ENCODE data around the gene ITGB1BP1. TPM values are rescaled to one million over a fixed set of nuclear protein-coding genes. Genes with fewer than 3 reads are reported as not detected.

Gene ITGB1BP1
- total RNA-seq, 1 donor from 2014 or later: 61.6 TPM

- Histone ChIP-seq H3K27me3 (ENCODE audit: low read depth) (no peaks in the 10 kb centered on the region), H3K9me3 (no peaks in the 10 kb centered on the region), H3K4me3 (no peak overlapping the region), H3K36me3 (peaks cover 61% of the 10 kb centered on the region), H3K4me1 (no peaks in the 10 kb centered on the region), H3K27ac (no peak overlapping the region)
- ATAC-seq (no peak), DNase-seq (no peak)
- intact Hi-C loops (cut with DNase I): no loop called here
- TF ChIP-seq CTCF (IDR thresholded peaks at IDR 0.05): no peak
Observed at GRCh38 chr2:9412781-9413180, 10.5 kb downstream of the ITGB1BP1 start.

- Histone ChIP-seq H3K36me3 (peaks cover 69% of the 10 kb centered on the region), H3K4me3 (no peak overlapping the region), H3K4me1 (no peaks in the 10 kb centered on the region), H3K27ac (no peak overlapping the region), H3K27me3 (ENCODE audit: low read depth) (no peaks in the 10 kb centered on the region), H3K9me3 (no peaks in the 10 kb centered on the region)
- TF ChIP-seq CTCF (IDR thresholded peaks at IDR 0.05): no peak
- DNase-seq: no peak
- intact Hi-C loops (cut with DNase I): no loop called here
- ATAC-seq: no peak
Observed at GRCh38 chr2:9410108-9410507, 13.2 kb downstream of the ITGB1BP1 start.

GRCh38 chr2:9408641-9409151, 14.6 kb downstream of the ITGB1BP1 start:
- Histone ChIP-seq H3K9me3 (no peaks in the 10 kb centered on the region), H3K4me3 (no peak overlapping the region), H3K4me1 (peaks cover 9% of the 10 kb centered on the region), H3K27me3 (ENCODE audit: low read depth) (no peaks in the 10 kb centered on the region), H3K27ac (no peak overlapping the region), H3K36me3 (peaks cover 72% of the 10 kb centered on the region)
- ATAC-seq (no peak), DNase-seq (no peak)
- no peak for TF ChIP-seq CTCF (IDR thresholded peaks at IDR 0.05)
- intact Hi-C loops (cut with DNase I): no loop called here

GRCh38 chr2:9407363-9407811, 15.9 kb downstream of the ITGB1BP1 start:
- Histone ChIP-seq H3K9me3 (no peaks in the 10 kb centered on the region), H3K27me3 (ENCODE audit: low read depth) (no peaks in the 10 kb centered on the region), H3K4me3 (no peak overlapping the region), H3K27ac (no peak overlapping the region), H3K4me1 (peaks cover 10% of the 10 kb centered on the region), H3K36me3 (peaks cover 76% of the 10 kb centered on the region)
- ATAC-seq (no peak), DNase-seq (no peak)
- no peak for TF ChIP-seq CTCF (IDR thresholded peaks at IDR 0.05)
- intact Hi-C loops (cut with DNase I): no loop called here

- Histone ChIP-seq H3K27me3 (ENCODE audit: low read depth) (no peaks in the 10 kb centered on the region), H3K27ac (no peak overlapping the region), H3K9me3 (no peaks in the 10 kb centered on the region), H3K36me3 (peaks cover 78% of the 10 kb centered on the region), H3K4me3 (no peak overlapping the region), H3K4me1 (peaks cover 10% of the 10 kb centered on the region)
- no peak for TF ChIP-seq CTCF (IDR thresholded peaks at IDR 0.05)
- DNase-seq (no peak), ATAC-seq (no peak)
- intact Hi-C loops (cut with DNase I): no loop called here
Observed at GRCh38 chr2:9406529-9407362, 16.6 kb downstream of the ITGB1BP1 start.

All from lower lobe of right lung (tissue), 2 donors.